DND-41 (cell line): ENCODE measurements around the gene COA4.

Experiments
- CTCF ChIP-seq: IDR thresholded peaks from 2 replicates; pipeline ENCODE4 v1.5.1; 2012; ENCODE audit warnings: borderline replicate concordance, low read length, moderate library complexity, mild to moderate bottlenecking; ENCODE audit not compliant: poor library complexity, severe bottlenecking; ENCODE audit errors: extremely low read depth
- EZH2 ChIP-seq: IDR thresholded peaks from 3 replicates; pipeline ENCODE4 v1.6.1; 2012; ENCODE audit warnings: borderline replicate concordance, low read depth, mild to moderate bottlenecking, moderate library complexity, low read length, inconsistent platforms; ENCODE audit not compliant: severe bottlenecking

GRCh38 chr11:73856031-73856567, 20.5 kb downstream of the COA4 start:
- TF ChIP-seq CTCF (no peak), EZH2 (no peak)
